Left renal cortex interstitium (tissue), 4 donors: Measurements from ENCODE around the gene NR4A2. TPM values are rescaled to one million over a fixed set of nuclear protein-coding genes. Genes with fewer than 3 reads are reported as not detected.

ENCODE experiments used
- DNase-seq, 4 donors: peaks; one replicate each; pipeline ENCODE4 v3.0.0-alpha.2; 2013; ENCODE audit warnings: low read depth in 4 of 4, low spot score in 2 of 4, missing footprints in 1 of 4
- polyA plus RNA-seq, 4 donors: library from polyadenylated mRNA; unstranded; fragments of 120-200 nt; gene quantifications; one replicate each; pipeline ENCODE4 v1.2.1, GENCODE V29; 2013; ENCODE audit not compliant: insufficient read length in 4 of 4

NR4A2 gene
- polyA plus RNA-seq, 4 donors: 0.49 to 2.8 (median 0.56) TPM

DNA sequence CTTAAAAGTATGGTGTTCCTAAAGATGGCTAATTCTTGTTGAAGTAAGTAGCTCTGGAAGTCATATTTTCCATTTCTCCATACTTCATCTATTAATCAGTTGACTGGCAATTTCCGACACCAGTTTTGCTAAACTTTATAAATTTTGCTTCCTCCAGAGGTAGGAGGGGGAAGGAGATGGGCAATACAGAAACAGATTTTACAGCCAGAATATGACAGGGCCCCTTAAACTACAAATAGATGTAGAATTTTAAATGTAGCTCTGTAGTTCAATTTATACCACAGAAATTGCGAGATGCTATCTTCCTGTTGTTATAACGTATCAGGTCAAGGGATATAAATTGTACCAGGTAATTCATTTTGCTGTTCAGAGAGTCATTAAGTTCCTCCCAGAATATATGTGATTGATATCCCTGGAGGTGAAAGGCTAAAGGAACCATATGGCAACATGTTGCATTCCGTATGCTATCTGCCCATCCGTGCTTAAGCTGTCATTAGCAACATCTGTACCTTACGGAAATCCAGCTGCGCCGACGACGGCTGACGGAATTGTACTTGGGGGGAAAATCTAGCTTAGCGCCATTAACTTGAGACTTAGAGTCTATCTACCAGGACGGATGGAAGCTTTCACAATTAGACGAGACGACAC is 8.4 kb upstream of the NR4A2 start:
- no peak for DNase-seq

GRCh38 chr2:156340377-156340776 is 7.9 kb upstream of the NR4A2 start:
- no peak for DNase-seq

DNA sequence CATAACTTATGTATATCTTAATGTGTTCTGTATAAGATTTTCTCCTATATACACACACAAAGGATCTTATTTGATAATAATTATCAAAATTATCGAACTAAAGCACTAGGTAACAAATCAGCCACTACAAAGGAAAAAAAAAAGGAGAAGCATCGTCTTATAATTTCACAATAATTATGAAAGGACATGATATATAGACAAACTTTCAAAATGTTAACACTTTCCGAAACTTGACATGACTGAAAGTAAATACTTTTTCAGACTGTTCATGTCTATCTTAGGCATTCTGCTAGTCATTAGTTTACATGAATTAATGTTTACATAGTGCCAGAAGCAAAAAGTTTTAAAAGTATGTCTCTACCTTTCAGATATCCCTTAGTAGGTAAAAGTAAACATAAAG is 7.3 kb upstream of the NR4A2 start:
- no peak for DNase-seq

- DNase-seq: no peak
These were observed 6.8 kb upstream of the NR4A2 start for GRCh38 chr2:156339110-156339847.

GRCh38 chr2:156338578-156338977 is 6.1 kb upstream of the NR4A2 start:
- no peak for DNase-seq

- no peak for DNase-seq
These were observed 2.3 kb upstream of the NR4A2 start for GRCh38 chr2:156334496-156335478.

- no peak for DNase-seq
These were observed 1.5 kb upstream of the NR4A2 start for GRCh38 chr2:156333951-156334495.

DNA sequence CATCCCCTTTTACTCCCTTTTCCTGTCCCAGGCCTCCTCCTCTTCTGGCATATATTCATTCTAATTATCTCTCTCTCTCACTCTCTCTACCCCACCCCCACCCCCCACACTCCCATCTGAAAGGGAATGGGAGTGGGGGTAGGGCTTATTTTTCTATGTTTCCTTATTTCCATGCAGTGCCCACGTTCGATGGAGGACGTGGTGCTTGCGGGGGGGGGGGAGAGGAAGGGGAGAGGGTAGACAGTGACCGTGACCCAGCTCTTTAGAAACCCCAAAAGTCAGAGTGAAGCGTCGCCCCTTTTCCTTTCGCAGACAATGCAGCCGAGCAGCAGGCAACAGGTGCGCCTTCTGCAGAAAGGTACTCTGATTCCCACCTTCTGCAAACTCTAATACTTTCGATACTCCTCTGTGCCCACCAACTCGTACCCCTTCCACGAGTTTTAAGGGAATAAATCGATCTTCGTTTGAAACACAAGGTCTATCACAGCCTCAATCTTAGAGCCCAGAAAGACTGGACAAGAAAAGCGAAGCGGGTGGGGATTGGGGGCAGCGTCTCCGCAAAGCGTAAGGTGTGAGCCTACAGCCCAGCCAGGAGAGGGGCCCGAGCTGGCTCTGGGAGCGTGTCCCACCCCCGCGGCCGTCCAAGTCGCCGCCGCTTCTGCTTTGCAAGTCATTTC is 891 bp upstream of the NR4A2 start:
- DNase-seq: no peak

- no peak for DNase-seq
These were observed 312 bp downstream of the NR4A2 start for GRCh38 chr2:156332284-156332533.

DNA sequence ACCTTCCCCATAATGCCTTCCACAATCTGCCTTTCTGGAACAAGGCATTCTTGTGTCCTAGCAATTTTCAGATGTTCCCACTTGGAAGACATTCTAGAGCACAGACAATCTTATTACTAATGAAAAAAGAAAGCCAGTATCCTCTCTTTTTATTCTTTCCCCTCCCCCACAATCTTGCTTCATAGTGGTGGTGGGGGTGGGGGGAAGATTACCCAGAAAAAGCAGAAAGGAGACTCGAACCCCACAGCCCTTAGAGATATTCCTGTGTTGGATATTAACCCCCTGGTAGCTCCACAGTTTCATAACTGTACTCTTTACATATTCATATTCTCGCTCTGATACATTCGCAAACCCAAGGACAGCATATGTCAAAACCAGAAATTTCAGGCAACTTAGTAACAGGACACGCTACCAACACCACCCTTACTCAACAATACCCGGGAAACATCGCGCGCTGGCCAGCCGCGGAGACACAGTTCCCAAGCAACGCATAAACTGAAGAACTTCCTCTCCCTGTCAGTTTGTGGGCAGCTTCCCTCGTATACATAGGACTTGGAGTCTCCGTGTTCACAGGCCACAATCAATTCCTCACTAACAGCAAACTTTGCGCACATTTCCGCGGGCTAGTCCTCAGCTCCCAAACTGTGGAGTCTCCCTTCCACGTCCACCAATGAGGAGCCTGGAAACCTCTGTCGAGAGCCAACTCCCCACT is 793 bp downstream of the NR4A2 start:
- no peak for DNase-seq

- DNase-seq: no peak
These were observed 2.4 kb downstream of the NR4A2 start for GRCh38 chr2:156329927-156330726.

DNA sequence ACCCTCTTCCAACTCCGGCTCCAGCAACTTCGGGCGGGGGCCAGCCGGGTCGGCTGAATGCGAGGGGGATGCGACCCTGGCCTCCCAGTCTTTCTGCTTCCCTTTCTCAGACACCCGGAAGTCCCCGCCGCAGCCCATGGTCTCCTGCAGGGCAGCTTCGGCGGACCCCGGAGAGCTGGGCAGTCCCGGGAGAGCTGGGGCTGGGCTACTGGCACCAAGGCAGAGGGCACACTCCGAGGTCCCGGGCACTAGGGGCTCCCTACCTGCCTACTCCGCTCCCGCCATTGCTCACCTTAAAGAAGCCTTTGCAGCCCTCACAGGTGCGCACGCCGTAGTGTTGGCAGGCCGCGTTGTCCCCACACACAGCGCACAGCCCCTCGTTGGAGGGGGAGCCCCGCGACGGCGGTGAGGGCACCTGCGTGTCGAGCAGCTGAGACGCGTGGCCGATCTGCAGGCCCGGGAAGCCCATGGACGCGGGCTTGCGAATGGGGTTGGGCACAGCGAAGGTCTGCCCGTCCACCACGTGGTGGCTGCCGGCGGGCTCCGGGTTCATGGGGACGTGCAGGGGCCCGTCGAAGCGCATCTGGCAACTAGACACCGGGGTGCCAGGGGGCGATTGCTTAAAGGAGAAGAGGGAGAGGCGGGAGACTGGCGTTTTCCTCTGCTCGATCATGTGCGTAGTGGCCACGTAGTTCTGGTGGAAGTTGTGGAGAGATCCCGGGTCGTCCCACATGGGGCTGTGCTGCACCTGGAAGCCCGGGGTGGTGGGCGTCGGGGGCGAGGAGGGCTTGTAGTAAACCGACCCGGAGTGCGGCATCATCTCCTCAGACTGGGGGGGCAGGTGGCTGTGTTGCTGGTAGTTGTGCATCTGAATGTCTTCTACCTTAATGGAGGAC is 3.2 kb downstream of the NR4A2 start:
- DNase-seq: no peak

GRCh38 chr2:156327835-156328695 is 4.5 kb downstream of the NR4A2 start:
- DNase-seq: no peak

- no peak for DNase-seq
These were observed 5.9 kb downstream of the NR4A2 start for GRCh38 chr2:156326526-156327095.

DNA sequence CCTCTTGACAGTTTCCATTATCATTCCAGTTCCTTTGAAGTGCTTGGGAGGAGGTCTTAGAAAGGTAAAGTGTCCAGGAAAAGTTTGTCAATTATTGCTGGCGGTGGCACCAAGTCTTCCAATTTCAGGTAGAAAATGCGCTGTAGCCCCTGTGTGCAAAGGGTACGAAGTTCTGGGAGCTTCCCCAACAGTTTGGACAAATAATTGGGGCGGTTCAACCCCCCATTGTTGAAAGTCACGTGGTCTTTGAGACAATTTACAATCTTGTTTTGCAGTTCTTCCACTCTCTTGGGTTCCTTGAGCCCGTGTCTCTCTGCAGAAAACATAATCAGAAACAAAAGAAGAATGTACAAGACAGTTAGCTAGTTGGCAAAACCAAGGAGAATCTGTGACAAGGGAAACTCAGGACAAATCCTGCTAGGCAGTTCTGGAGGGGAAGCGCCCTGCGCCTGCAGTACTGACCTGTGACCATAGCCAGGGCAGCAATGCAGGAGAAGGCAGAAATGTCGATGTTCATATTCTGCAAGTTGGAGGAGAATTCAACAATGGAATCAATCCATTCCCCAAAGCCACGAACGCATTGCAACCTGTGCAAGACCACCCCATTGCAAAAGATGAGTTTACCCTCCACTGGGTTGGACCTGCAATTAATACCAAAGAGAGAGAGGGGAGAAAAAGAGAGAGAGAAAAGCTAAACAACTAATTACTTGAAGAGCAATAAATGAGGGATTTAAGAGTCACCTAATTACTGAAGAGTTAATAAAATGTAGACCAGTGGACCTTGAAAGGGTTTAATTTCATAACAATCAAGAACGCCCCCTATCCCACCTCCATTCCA is 6.6 kb downstream of the NR4A2 start:
- DNase-seq: no peak

DNA sequence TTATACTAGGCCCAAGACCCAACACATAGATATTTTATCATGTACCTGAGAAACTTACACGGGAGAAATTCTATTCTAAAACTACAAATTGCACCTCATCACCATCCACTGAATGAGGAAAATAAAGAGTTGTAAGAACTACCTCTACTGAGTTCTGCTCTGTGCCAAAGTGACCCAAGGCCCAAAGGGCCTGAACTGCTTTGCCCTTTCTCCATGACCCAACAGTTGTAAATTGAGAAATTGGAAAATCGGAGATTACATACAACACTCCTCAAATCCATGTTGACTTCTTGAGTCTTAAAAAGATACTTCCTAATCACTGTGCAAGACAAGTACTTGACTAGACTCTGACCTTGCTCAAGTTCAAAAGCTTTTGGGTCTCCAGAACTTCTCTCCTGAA is 8.8 kb downstream of the NR4A2 start:
- no peak for DNase-seq
